Bronchial epithelial cell (primary cell): ENCODE data around the gene VSTM2L. TPM values are rescaled to one million over a fixed set of nuclear protein-coding genes. Genes with fewer than 3 reads are reported as not detected.

Source experiments
- DNase-seq: peaks from one replicate; pipeline ENCODE4 v3.0.0-alpha.2; 2010; ENCODE audit warnings: low read depth
- FAIRE-seq: peaks from 2 replicates; lab custom pipeline; 2011; peaks lifted over from hg19 to GRCh38; lab: Jason Lieb, UNC
- H3K27me3 ChIP-seq: 2 replicates; pipeline ENCODE4 v1.5.1; 2011; ENCODE audit warnings: low read length; ENCODE audit not compliant: control insufficient read depth, insufficient read depth
- H3K36me3 ChIP-seq: 2 replicates; pipeline ENCODE4 v1.5.1; 2011; ENCODE audit warnings: low read length; ENCODE audit not compliant: control insufficient read depth, insufficient read depth
- H3K4me3 ChIP-seq: 2 replicates; pipeline ENCODE4 v1.5.1; 2011; ENCODE audit warnings: mild to moderate bottlenecking, low read depth, low read length, control low read depth
- total RNA-seq: library from RNA; depleted of rRNA; stranded (reverse); fragments of >200 nt; gene quantifications from 2 replicates; pipeline ENCODE4 v1.2.1, GENCODE V29; 2014
- TF ChIP-seq, protein P1 (sequence below): IDR thresholded peaks from 2 replicates; pipeline ENCODE4 v1.5.1; 2011; ENCODE audit warnings: mild to moderate bottlenecking, moderate library complexity, low read length, control low read depth, inconsistent platforms; ENCODE audit not compliant: insufficient read depth, severe bottlenecking

The VSTM2L gene
- total RNA-seq, 1 donor from 2014 or later: 5.0 TPM

DNA sequence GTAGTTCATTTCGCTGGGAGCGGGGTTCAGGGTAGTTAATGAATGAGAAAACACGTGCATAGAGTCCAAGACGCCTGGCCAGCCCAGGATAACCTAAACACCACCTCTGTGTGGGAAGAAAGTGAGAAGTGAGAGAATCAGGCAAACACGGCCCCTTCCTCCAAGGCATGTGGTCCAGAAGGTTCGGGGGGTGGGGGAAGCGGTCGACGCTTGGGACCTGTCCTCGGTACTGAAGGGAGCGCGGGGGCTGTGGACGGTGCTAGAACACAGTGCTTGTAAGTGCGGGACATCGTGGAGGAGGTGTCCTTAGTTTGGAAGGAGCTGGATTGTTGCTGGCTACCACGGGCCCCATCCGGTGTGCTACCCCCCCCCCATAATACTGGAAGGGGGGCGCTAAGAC lies 1.7 kb upstream of the VSTM2L start:
- no peak overlapping the region for H3K4me3 ChIP-seq
- no peak for FAIRE-seq
- H3K36me3 ChIP-seq: no peaks in the 10 kb centered on the region
- TF ChIP-seq, protein P1, sequence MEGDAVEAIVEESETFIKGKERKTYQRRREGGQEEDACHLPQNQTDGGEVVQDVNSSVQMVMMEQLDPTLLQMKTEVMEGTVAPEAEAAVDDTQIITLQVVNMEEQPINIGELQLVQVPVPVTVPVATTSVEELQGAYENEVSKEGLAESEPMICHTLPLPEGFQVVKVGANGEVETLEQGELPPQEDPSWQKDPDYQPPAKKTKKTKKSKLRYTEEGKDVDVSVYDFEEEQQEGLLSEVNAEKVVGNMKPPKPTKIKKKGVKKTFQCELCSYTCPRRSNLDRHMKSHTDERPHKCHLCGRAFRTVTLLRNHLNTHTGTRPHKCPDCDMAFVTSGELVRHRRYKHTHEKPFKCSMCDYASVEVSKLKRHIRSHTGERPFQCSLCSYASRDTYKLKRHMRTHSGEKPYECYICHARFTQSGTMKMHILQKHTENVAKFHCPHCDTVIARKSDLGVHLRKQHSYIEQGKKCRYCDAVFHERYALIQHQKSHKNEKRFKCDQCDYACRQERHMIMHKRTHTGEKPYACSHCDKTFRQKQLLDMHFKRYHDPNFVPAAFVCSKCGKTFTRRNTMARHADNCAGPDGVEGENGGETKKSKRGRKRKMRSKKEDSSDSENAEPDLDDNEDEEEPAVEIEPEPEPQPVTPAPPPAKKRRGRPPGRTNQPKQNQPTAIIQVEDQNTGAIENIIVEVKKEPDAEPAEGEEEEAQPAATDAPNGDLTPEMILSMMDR: no peak
- H3K27me3 ChIP-seq: no peaks in the 10 kb centered on the region
- DNase-seq: no peak

DNA sequence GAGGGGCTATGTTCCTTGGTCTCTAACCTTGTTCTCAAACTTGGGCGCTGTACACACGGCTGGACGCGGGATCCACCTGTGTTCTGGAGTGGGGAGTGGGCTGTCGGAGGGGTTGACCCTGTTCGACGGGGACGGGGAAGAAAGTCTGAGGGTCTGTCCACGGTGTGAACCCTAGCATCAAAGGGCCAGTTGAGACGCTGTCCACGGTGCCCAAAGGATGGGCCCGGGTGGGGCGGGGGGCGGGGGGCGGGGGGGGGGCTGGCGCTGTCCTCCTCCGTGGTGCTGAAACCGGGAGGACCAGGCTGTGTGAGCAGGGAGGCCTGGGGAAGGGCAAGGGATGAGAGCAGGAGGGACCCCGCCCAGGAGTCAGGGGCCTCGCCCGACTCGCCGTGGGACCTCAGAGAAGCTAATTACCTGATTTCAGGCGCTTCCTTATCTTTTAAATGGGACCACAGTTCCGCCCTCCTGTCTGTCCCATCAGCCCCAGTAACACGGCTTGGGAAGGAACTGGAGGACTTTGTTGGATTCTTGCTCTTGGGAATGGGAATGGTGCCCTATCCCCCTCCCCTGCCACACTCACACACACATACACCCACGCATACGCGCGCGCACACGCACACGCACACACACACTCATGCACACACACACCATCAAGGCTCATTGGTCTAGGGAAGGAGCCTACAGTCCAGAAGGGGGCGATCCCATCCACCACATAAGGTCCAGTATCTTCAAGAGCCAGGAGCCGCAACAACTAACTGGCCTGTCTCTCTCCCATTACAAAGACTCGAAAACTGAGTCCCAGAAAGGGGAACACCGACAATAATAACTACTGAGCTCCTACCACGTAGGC lies 1.0 kb upstream of the VSTM2L start:
- no peak for FAIRE-seq
- Histone ChIP-seq H3K27me3 (no peaks in the 10 kb centered on the region), H3K4me3 (peak overlapping the region; percentile 48), H3K36me3 (no peaks in the 10 kb centered on the region)
- DNase-seq: peak; percentile 65
- TF ChIP-seq, protein P1: peak; percentile 66

DNA sequence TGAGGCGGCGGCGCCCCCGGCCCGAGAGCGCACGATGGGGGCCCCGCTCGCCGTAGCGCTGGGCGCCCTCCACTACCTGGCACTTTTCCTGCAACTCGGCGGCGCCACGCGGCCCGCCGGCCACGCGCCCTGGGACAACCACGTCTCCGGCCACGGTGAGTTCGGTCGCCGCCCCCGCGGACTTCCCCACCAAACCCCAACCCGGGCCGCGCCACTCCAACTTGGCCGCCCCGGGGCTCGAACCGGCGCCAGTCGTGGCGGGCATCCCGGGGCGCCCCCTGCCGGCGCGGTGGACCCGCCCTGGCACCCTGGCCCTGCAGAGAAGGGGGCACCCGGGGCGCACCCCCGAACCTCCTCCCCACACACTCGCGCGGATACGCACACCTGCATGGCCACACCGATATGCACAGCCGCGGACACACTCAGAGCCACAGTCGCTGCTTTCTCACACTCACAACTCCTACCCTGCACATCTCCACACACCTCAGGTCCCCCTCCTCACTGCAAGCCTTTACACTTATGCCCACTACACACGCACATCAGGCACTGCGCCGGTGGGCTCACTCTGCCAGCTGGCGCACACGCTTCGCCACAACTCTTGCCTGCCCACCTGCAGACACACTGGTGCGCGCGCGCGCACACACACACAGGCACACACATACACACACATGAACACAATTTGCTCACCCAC lies 535 bp downstream of the VSTM2L start:
- TF ChIP-seq, protein P1: peak; percentile 37
- DNase-seq: no peak
- no peak for FAIRE-seq
- Histone ChIP-seq H3K36me3 (no peaks in the 10 kb centered on the region), H3K4me3 (peak overlapping the region; percentile 48), H3K27me3 (no peaks in the 10 kb centered on the region)

DNA sequence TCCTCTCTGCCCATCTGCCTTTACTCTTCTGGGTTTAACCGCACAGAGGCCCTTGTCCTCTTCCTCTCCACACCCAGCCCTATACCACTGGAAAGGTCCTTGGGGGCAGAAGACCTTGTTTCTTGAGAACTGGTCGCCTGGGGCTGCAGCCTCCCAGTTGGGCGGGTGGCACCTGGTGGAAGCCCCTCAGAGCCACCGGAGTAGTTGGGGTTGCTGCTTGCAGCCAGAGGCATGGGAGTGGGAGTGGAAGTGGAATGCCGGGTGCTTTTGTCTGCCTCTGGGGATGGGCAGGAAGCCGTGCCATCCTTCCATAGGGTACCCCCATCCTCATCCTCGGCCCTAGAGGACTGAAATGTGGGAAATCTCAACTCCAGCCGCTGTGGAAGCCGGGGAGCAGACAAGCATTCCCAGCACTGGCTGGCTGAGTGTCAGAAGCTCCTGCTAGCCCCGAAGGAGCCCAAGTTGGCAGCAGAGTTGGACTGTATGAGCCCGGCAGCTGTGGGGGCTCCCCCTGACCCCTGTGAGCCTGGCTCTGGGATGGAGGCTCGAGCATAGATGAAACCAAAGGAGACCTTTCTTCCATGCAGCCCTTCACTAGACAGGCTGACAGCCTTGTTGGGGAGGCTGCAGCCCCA lies 1.2 kb downstream of the VSTM2L start:
- FAIRE-seq: no peak
- no peak for DNase-seq
- Histone ChIP-seq H3K4me3 (peak overlapping the region; percentile 48), H3K36me3 (no peaks in the 10 kb centered on the region), H3K27me3 (no peaks in the 10 kb centered on the region)
- TF ChIP-seq, protein P1: no peak

DNA sequence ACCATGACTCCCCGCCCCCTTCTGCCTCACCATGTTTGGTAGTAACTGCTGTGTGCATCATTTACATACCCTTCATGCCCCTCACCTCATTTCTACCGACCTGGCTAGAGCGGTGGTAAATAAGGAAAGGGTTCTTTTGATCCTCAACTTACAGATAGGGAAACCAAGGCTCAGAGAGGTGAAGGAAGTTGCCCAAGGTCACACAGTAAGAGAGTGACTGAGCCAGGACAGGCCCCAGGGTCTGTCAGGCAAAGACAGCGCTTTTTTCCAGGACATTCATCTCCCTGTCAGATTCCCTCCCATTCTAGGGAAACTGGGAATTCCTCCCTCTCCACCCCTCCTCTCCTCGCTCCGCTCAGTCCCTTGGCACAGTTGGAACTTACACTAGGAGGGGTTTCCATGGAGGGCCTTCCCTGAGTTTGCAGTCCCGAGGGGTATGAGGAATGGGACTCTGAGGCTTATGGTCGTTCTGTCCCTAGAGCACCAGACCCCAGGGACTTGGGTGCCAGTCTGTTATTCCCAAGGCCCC lies 2.0 kb downstream of the VSTM2L start:
- Histone ChIP-seq H3K36me3 (no peaks in the 10 kb centered on the region), H3K27me3 (no peaks in the 10 kb centered on the region), H3K4me3 (no peak overlapping the region)
- DNase-seq: no peak
- FAIRE-seq: no peak
- TF ChIP-seq, protein P1: no peak
